ENCODE measurements around the gene JMJD6. TPM values are rescaled to one million over a fixed set of nuclear protein-coding genes. Genes with fewer than 3 reads are reported as not detected.
"Not testable (repeated sequence)": the region's sequence is repeated elsewhere in the genome, so short reads cannot be mapped to it uniquely, and the experiment has no call there.

Gene JMJD6
- total RNA-seq, 1 donor from 2014 or later = 59.9 TPM

DNA sequence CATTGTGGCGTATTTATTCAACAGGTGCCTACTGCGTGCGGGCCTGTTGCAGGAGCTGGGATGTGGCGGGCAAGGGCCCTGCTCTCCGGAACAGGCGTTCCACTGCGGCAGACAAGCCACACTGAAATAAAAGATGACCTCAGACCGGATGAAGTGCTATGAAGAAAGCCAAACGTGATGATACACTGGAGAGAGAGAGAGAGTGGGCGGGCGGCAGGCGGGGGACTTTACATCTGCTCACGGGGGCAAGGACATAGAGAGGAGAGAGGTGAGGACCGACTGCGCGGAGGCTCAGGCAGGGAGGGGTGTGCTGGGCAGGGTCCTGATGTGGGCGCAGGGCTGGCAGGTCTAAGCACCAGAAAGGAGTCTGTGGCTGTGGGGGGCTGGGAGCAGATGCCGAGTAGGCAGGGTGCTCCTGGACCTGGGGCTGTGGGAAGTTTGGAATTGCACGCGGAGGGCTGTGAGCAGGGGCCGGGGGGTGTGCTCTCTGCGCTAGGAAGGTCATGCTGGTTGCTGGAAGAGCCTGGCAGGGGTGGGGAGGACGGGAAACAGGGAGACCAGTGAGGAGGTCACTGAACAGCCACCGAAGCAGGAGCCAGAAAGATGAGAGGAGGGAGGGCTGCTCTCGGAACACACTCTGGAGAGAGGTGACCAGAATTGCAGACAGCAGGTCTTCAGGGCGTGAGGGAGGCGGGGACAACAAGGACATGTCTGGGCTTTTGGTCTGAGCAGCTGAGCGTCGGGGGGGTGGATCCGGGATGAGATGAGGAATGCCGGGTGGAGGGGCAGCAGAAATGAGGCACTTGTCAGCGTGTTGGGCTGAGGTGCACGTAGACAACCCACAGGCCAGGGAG, 25.6 kb downstream of the JMJD6 start:
- intact Hi-C loops (cut with micrococcal nuclease) = no loop called here

DNA sequence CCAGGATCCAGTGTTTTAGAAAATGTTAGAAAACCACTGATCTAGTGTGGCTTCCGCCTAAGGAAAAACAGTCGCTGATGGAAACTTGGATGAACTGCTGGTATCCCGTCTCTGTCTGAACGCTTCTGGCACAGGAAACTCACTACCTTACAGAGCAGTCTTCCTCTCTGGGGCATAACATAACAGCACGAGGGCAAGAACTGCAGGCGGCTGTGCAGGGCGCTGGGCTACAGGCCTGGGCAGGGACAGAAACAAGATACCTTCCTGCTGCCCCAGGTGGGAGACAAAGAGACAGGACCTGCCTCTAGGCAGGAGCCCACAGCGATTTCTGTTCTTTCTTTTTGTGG, 26.2 kb downstream of the JMJD6 start:
- intact Hi-C loops (cut with micrococcal nuclease) = no loop called here

- intact Hi-C loops (cut with micrococcal nuclease) = not testable (repeated sequence)
These were observed 27.9 kb downstream of the JMJD6 start for GRCh38 chr17:76698466-76698977.

- intact Hi-C loops (cut with micrococcal nuclease) = no loop called here
These were observed 28.5 kb downstream of the JMJD6 start for GRCh38 chr17:76697702-76698465.

GRCh38 chr17:76696763-76697701, 29.4 kb downstream of the JMJD6 start:
- intact Hi-C loops (cut with micrococcal nuclease) = no loop called here

GRCh38 chr17:76695059-76695831, 31.2 kb downstream of the JMJD6 start:
- intact Hi-C loops (cut with micrococcal nuclease) = no loop called here

DNA sequence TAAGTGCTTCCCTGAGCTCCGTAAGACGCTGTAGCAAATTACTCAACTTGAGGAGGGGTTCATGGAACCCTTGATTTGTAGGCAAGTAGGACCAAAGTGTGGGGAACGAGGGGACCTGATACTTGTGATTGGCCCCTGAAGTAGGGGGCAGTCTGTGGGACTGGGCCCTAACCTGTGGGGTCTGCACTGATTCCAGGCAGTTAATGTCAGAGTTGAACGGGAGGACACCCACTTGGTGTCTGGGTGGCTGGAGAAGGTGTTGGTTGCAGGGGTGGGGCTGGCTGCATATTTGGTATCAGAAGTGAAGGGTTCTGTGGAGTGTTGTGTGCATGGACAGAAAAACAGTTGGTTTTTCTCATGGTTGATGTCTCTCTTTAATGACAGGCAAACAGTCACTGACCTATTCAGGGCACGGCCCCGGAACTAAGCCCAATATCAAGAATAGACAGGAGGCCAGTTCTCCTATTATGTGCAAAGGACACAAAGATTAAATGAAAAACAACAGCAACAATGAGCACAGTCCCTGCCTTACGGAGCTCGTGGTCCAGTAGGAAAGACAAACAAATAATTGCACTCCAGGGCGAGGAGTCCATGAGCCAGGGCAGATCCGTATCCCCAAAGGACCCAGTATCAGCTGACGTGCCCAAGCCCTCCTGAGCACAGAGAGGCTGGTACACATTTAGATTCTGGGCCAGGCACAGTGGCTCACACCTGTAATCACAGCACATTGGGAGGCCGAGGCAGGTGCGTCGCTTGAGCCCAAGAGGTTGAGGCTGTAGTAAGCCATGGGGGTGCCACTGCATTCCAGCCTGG, 34.8 kb downstream of the JMJD6 start:
- intact Hi-C loops (cut with micrococcal nuclease) = no loop called here

GRCh38 chr17:76690596-76691280, 35.7 kb downstream of the JMJD6 start:
- intact Hi-C loops (cut with micrococcal nuclease) = no loop called here

DNA sequence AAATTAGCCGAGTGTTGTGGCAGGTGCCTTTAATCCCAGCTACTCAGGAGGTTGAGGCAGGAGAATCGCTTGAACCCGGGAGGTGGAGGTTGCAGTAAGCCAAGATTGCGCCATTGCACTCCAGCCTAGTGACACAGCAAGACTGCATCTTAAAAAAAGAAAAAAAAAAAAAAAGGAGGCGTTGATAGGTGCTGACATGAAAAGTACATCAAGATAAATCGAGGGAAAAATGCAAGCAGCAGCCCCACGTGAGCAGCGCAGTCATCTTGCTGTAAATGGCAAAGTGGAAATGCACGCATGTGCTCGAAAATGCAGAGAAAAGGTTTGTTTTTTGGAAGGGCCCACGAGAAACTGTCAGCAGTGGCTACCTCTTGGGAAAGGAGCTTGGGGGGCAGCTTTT, 36.5 kb downstream of the JMJD6 start:
- intact Hi-C loops (cut with micrococcal nuclease) = no loop called here

GRCh38 chr17:76688165-76688622, 38.2 kb downstream of the JMJD6 start:
- intact Hi-C loops (cut with micrococcal nuclease) = no loop called here

DNA sequence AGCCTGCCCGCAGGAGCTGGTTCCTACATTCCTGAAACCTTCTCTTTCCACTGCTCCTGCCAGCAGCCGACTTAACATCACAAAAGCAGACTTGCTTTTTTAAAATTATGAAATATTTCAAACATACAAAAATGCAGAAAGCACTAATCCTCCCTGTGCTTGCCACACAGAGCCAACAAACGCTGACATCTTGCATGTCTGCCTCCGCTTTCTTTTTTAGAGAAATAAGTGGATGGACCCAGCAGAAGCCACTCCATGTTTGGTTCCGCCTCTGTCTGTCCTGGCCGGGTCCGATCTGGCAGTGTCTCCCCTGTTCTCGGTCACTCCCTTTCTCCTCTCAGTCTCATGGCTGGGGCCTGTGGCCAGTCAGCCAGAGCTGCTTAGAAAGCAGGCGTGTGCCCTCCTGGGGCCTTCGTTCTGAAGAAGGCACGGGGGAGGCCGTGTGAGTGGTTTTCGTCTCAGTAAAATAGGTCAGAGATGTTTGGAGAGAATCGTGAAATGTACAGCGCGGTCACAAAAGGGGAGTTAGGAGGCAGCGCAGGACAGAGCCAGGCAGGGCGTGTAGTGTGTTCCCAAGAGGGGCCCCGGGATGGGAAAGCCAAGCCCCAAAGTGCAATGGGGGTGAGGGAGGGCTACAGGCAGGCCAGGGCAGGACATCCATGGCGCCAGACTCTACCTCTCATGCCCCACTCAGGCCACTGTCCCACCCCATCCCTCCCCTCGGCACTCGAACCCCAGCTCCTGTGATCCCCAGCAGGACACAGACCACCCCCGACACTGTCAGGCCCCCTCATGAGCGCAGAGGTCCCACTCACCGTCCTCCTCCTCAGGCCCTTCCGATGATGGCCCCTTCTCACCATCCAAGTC, 38.9 kb downstream of the JMJD6 start:
- intact Hi-C loops (cut with micrococcal nuclease) = no loop called here

DNA sequence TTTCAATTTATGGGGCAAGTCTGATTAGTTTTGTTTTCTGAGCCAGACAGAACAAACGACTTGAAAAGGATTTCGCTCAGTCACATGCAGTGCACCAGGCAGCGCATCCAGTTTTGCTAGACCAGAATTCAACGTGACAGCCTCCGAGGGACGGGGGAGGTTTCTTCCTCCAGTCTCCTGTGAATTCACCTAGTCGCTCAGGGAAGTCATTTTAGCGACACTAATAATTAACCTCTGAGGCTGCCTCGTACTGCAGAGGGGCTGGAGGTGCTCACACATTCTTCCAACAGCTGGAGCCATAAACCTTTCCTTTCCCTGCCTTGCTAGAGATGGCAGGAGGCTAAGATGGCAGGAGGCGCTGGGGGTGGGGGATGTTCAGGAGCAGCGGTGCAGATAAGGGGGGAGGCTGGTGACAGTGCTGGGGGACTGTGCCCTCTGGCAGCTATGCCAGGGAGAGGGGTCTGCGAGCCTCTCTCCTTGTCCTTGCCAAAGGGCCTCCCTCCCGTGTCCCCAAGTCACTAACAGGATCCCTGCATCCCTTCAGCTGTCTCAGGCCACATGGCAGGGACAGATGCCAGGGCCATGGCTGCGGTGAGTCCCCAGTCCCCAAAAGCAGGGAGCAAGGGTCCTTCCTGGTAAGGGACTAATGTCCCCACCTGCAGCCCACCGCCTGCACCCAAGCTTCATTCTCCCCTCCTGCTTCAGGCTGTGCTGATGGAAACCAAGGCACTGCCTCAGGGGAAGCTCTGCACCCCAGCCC, 39.7 kb downstream of the JMJD6 start:
- intact Hi-C loops (cut with micrococcal nuclease) = no loop called here

DNA sequence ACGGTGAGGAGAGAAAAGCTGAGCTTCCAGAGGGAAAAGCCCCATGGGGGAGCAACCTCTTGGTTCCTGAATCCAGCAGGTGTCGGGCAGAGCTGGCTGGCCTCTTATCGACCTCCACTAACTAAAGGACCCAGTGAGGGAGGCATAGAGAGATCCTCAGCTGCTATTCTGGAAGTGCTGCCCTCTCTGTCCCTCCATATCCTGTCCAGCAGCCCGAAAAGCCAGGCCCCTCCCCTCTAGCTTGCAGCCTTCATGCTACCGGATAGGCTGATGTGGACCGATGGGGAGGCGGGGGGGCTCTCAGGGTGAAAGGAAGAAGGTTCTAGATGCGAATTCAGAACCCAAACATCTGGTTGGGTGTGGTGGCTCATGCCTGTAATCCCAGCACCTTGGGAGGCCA, 40.6 kb downstream of the JMJD6 start:
- intact Hi-C loops (cut with micrococcal nuclease) = no loop called here

DNA sequence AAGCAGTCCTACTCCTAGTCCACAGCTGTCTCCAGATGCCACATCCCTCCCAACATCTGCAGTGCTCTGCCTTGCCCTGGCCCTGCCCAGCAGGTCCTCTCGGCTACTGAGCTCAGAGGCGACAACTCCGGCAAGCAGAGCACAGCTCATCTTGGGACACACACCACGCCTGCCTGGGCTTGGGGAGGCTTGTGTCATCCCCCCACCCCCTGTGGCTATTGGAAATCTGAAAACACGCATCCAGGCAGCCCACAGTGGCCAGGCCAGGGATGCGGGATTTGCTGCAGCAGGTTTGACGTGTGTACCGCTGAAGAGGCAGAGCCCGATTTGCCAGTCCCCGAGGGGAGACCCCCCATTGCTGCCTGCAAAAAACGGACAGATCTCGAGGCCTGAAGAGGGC, 41.0 kb downstream of the JMJD6 start:
- intact Hi-C loops (cut with micrococcal nuclease) = no loop called here

DNA sequence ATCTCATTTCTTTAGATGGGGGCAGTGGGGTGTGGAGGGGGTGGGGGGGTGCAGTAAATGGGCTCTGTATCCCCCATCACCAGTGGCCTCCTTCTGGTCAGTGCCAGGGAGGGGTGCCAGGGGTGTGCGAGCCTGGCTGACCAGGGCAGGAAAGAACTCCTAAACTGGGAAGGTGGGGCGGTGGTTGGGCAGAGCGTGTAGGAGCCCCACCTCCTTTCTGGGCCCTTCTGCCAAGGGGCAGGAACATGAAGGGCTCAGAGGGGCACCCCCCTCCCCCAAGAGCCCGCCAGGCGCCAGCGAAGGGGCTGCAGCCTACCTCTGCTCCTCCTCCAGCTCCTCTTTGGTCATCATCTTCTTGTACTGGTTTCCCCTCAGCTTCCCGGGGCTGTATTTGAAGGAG, 41.6 kb downstream of the JMJD6 start:
- intact Hi-C loops (cut with micrococcal nuclease) = no loop called here

- intact Hi-C loops (cut with micrococcal nuclease) = no loop called here
These were observed 42.3 kb downstream of the JMJD6 start for GRCh38 chr17:76683921-76684745.
